HCT116 (cell line): ENCODE data around the gene TAF11L2.
"Not testable (repeated sequence)": the region's sequence is repeated elsewhere in the genome, so short reads cannot be mapped to it uniquely, and the experiment has no call there.

Source experiments
- ATF3 ChIP-seq: IDR thresholded peaks from 2 replicates; pipeline ENCODE4 v1.6.1; 2012
- CBX3 ChIP-seq: IDR thresholded peaks from 2 replicates; pipeline ENCODE4 v1.6.1; 2012; ENCODE audit warnings: low read depth
- MAX ChIP-seq: IDR thresholded peaks from 2 replicates; pipeline ENCODE4 v1.6.1; 2012
- POLR2A ChIP-seq: IDR thresholded peaks from 2 replicates; pipeline ENCODE4 v1.7.0; 2011; ENCODE audit warnings: borderline replicate concordance; ENCODE audit not compliant: insufficient read depth, insufficient read length; ENCODE audit errors: extremely low read depth
- RAD21 ChIP-seq: IDR thresholded peaks from 2 replicates; pipeline ENCODE4 v1.6.1; 2012; ENCODE audit warnings: low read depth, mild to moderate bottlenecking
- REST ChIP-seq: IDR thresholded peaks from 2 replicates; pipeline ENCODE4 v1.6.1; 2012; ENCODE audit warnings: low read depth
- SIN3A ChIP-seq: IDR thresholded peaks from 2 replicates; pipeline ENCODE4 v1.6.1; 2012; ENCODE audit warnings: low read depth
- YY1 ChIP-seq: IDR thresholded peaks from 2 replicates; pipeline ENCODE4 v1.6.1; 2011; ENCODE audit warnings: low read length, low read depth, moderate library complexity, mild to moderate bottlenecking; ENCODE audit not compliant: insufficient replicate concordance; ENCODE audit errors: extremely low read depth
- TF ChIP-seq, protein P1 (sequence below), 3 experiments: fragments of 200-600 bp in 1 of 3; sonication (generic) in 1 of 3; IDR thresholded peaks in 2 of 3; conservative IDR thresholded peaks in 1 of 3; 2 replicates each; pipeline ENCODE4 v1.5.1; 2012 to 2017; ENCODE audit warnings: low read depth in 2 of 3, low read length in 2 of 3, antibody characterized with exemption in 1 of 3, borderline replicate concordance in 1 of 3, control low read depth in 1 of 3, mild to moderate bottlenecking in 1 of 3, mixed read lengths in 1 of 3, mixed run types in 1 of 3, moderate library complexity in 1 of 3; ENCODE audit not compliant: insufficient read depth in 1 of 3

DNA sequence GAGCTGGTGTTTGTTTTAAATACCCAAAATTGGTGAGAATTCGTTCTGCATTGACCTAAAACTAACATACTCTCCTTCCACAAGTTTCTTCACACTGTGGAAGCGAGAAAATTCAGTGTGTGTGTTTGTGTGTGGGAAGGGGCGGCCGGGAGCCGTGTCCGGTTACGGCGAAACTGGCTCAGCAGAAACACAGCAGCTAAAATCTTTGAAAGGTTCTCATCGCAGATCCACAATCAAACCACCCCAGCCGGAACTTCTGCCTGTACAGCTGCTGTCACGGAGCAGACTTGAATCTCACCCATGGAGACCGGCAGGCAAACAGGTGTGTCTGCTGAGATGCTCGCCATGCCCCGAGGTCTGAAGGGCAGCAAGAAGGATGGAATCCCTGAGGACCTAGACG, 26.9 kb downstream of the TAF11L2 start, which contains the start of gene TAF11L5:
- TF ChIP-seq REST, CBX3, POLR2A, RAD21, YY1, ATF3, SIN3A, MAX: not testable (repeated sequence)
- TF ChIP-seq, protein P1, sequence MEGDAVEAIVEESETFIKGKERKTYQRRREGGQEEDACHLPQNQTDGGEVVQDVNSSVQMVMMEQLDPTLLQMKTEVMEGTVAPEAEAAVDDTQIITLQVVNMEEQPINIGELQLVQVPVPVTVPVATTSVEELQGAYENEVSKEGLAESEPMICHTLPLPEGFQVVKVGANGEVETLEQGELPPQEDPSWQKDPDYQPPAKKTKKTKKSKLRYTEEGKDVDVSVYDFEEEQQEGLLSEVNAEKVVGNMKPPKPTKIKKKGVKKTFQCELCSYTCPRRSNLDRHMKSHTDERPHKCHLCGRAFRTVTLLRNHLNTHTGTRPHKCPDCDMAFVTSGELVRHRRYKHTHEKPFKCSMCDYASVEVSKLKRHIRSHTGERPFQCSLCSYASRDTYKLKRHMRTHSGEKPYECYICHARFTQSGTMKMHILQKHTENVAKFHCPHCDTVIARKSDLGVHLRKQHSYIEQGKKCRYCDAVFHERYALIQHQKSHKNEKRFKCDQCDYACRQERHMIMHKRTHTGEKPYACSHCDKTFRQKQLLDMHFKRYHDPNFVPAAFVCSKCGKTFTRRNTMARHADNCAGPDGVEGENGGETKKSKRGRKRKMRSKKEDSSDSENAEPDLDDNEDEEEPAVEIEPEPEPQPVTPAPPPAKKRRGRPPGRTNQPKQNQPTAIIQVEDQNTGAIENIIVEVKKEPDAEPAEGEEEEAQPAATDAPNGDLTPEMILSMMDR (IDR thresholded peaks at IDR 0.05 in 2 of 3, conservative IDR thresholded peaks at IDR 0.05 in 1 of 3; ENCODE audit: borderline replicate concordance in 1 of 3, insufficient read depth in 1 of 3, low read depth in 2 of 3, low read length in 2 of 3) = not testable (repeated sequence)
